Peyer's patch (tissue), 4 donors: ENCODE measurements around the gene SORL1. TPM values are rescaled to one million over a fixed set of nuclear protein-coding genes. Genes with fewer than 3 reads are reported as not detected.
A peak's percentile ranks its signal among the peaks of the same experiment; 100 is the strongest.

ENCODE experiments used
- DNase-seq, 3 donors: peaks; one replicate each; pipeline ENCODE4 v3.0.0-alpha.2; 2017 to 2019
- H3K27ac ChIP-seq, 4 donors: fragments of 200-600 bp; sonication (generic); one replicate each; pipeline ENCODE4 v1.5.1; 2016 to 2019
- H3K27me3 ChIP-seq, 2 donors: fragments of 200-600 bp; sonication (generic); one replicate each; pipeline ENCODE4 v1.5.1; 2019
- H3K36me3 ChIP-seq, 3 donors: fragments of 200-600 bp; sonication (generic); one replicate each; pipeline ENCODE4 v1.5.1; 2016 to 2019
- H3K4me1 ChIP-seq, 4 donors: fragments of 200-600 bp; sonication (generic); one replicate each; pipeline ENCODE4 v1.5.1; 2016 to 2019
- H3K4me3 ChIP-seq, 4 donors: fragments of 200-600 bp; sonication (generic); 1 replicate in 3 of 4; 2 replicates in 1 of 4; pipeline ENCODE4 v1.5.1; 2016 to 2019; ENCODE audit warnings: mild to moderate bottlenecking in 1 of 4
- H3K9me3 ChIP-seq, 4 donors: fragments of 200-600 bp; sonication (generic); one replicate each; pipeline ENCODE4 v1.5.1; 2016 to 2019; ENCODE audit warnings: mild to moderate bottlenecking in 1 of 4
- CTCF ChIP-seq, 6 experiments: fragments of 450-650 bp in 4 of 6; fragments of 200-600 bp in 2 of 6; sonication (generic) in 1 of 6; IDR thresholded peaks; one replicate each; pipeline ENCODE4 v1.5.1; 2017 to 2019; ENCODE audit warnings: antibody characterized with exemption in 6 of 6, mild to moderate bottlenecking in 3 of 6, moderate library complexity in 1 of 6
- POLR2A ChIP-seq, 2 donors: fragments of 450-650 bp; IDR thresholded peaks; one replicate each; pipeline ENCODE4 v1.5.1; 2017; ENCODE audit warnings: antibody characterized with exemption in 2 of 2, mild to moderate bottlenecking in 2 of 2, moderate library complexity in 2 of 2
- total RNA-seq, 4 donors: library from RNA; depleted of rRNA; stranded (reverse); fragments of >200 nt; gene quantifications; one replicate each; pipeline ENCODE4 v1.1.0, GENCODE V29; 2016

Gene SORL1
- total RNA-seq, 4 donors from 2014 or later: 52.0 to 282 (median 191) TPM

- no peak overlapping the region for H3K4me3 ChIP-seq
- TF ChIP-seq POLR2A (IDR thresholded peaks at IDR 0.05): no peak
- TF ChIP-seq CTCF (IDR thresholded peaks at IDR 0.05): no peak
- no peaks in the 10 kb centered on the region for H3K27me3 ChIP-seq
- H3K4me1 ChIP-seq: peaks cover 0 to 19% (median 0%) of the 10 kb centered on the region in 4 donors
- peak in 1 of 3 donors; percentile 63 for DNase-seq
- peak overlapping the region in 2 of 4 donors; percentile 32 to 46 for H3K27ac ChIP-seq
- no peaks in the 10 kb centered on the region for H3K9me3 ChIP-seq
- no peaks in the 10 kb centered on the region for H3K36me3 ChIP-seq
These were observed 33.4 kb upstream of the SORL1 start for GRCh38 chr11:121418625-121419114.

DNA sequence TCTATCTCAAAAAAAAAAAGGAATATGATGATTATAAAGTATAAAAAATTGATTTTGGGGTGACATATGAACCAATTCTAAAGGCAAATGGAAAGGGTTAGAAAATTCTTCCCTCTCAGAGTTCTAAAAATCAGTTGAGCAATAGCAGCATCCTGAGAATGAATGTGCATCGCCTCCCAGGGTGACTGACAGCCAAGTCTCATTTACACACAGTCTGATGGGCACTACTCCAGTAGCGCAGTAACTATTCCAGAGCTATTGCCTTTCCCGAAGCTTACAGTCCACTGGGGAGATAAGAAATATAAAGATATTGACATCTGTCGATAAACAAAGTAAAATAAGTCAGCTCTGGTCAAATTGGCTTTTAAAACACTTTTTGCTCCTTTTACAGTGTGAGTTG is 32.3 kb upstream of the SORL1 start:
- TF ChIP-seq POLR2A (IDR thresholded peaks at IDR 0.05): no peak
- no peak for DNase-seq
- H3K27me3 ChIP-seq: no peaks in the 10 kb centered on the region
- H3K4me3 ChIP-seq: no peak overlapping the region
- H3K27ac ChIP-seq: no peak overlapping the region
- H3K36me3 ChIP-seq: no peaks in the 10 kb centered on the region
- no peaks in the 10 kb centered on the region for H3K9me3 ChIP-seq
- H3K4me1 ChIP-seq: peaks cover 0 to 19% (median 0%) of the 10 kb centered on the region in 4 donors

DNA sequence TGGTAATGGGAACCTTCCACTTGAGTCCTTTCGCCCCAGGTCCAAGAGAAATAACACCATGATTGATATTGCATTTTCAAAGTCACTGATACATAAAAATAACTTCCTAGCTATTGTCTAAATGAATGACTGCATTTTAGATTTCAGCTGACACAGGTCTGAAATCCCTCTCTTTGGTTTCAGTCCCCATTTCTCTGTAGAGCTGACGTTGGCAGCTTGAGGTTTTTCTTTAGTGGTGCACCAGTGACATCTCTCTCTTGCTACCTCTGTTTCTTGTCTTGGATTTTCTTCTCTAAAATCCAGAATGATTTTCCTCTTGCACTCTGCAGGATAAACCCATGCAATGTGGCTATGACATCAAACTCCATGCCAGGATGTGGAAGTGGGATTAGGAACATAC is 31.7 kb upstream of the SORL1 start:
- H3K27me3 ChIP-seq: no peaks in the 10 kb centered on the region
- no peaks in the 10 kb centered on the region for H3K36me3 ChIP-seq
- peaks cover 0 to 19% (median 0%) of the 10 kb centered on the region in 4 donors for H3K4me1 ChIP-seq
- no peaks in the 10 kb centered on the region for H3K9me3 ChIP-seq
- no peak overlapping the region for H3K27ac ChIP-seq
- H3K4me3 ChIP-seq: no peak overlapping the region
- DNase-seq: no peak
- TF ChIP-seq POLR2A (IDR thresholded peaks at IDR 0.05): no peak
- no peak for TF ChIP-seq CTCF (IDR thresholded peaks at IDR 0.05)

DNA sequence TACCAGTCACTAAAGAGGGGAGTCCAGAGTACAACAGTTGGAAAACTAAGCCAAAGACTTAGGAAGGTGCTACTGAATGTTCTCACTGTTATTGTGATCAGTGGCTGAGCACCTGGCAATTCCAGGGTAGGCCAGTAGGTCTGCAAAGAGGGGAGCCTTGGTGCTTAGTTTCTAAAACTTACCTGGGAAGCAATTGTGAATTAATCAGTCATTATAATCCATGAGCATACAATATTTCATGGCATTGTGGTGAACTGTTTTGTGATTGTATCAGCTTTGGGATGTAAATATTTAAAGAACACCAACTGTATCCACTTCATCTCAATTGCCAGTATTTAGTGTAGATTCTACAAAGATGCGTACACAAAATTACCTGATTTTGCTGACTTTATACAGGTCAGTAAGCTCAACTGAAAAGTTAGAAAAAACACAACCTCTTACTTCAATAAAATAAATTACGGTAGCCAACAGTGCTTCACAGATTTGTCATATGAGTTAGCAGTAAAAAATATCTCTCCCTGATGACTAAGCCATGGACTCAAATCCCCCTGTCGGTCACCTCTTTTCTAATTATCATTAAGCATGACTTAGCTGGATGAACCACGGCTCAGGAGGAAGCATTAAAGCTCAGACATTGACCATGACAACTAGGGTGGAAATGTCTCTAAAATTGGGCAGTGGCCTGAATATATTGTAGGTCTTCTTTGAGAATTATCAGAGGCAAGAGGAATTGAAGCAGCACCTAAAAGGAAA is 30.8 kb upstream of the SORL1 start:
- no peak overlapping the region for H3K4me3 ChIP-seq
- H3K27me3 ChIP-seq: no peaks in the 10 kb centered on the region
- H3K27ac ChIP-seq: no peak overlapping the region
- DNase-seq: no peak
- H3K36me3 ChIP-seq: no peaks in the 10 kb centered on the region
- H3K4me1 ChIP-seq: peaks cover 0 to 10% (median 0%) of the 10 kb centered on the region in 4 donors
- no peaks in the 10 kb centered on the region for H3K9me3 ChIP-seq
- TF ChIP-seq POLR2A (IDR thresholded peaks at IDR 0.05): no peak
- TF ChIP-seq CTCF (IDR thresholded peaks at IDR 0.05): no peak

GRCh38 chr11:121422675-121423074 is 29.4 kb upstream of the SORL1 start:
- H3K27me3 ChIP-seq: no peaks in the 10 kb centered on the region
- no peak overlapping the region for H3K27ac ChIP-seq
- TF ChIP-seq POLR2A (IDR thresholded peaks at IDR 0.05) (no peak), CTCF (IDR thresholded peaks at IDR 0.05) (no peak)
- peaks cover 0 to 7% (median 0%) of the 10 kb centered on the region in 4 donors for H3K4me1 ChIP-seq
- no peaks in the 10 kb centered on the region for H3K36me3 ChIP-seq
- no peak overlapping the region for H3K4me3 ChIP-seq
- DNase-seq: no peak
- no peaks in the 10 kb centered on the region for H3K9me3 ChIP-seq

- no peaks in the 10 kb centered on the region for H3K9me3 ChIP-seq
- H3K27ac ChIP-seq: no peak overlapping the region
- H3K4me1 ChIP-seq: peaks cover 0 to 7% (median 0%) of the 10 kb centered on the region in 4 donors
- no peak for DNase-seq
- no peaks in the 10 kb centered on the region for H3K36me3 ChIP-seq
- no peaks in the 10 kb centered on the region for H3K27me3 ChIP-seq
- H3K4me3 ChIP-seq: no peak overlapping the region
- no peak for TF ChIP-seq CTCF (IDR thresholded peaks at IDR 0.05)
- TF ChIP-seq POLR2A (IDR thresholded peaks at IDR 0.05): no peak
These were observed 26.3 kb upstream of the SORL1 start for GRCh38 chr11:121425828-121426227.
